HT-29 (cell line): ENCODE measurements around the gene ZNF12. TPM values are rescaled to one million over a fixed set of nuclear protein-coding genes. Genes with fewer than 3 reads are reported as not detected.
"Not testable (repeated sequence)": the region's sequence is repeated elsewhere in the genome, so short reads cannot be mapped to it uniquely, and the experiment has no call there.

Experiments used
- DNase-seq: peaks from one replicate; pipeline ENCODE4 v3.0.0-alpha.2; 2015; ENCODE audit warnings: low spot score
- total RNA-seq: library from RNA; depleted of rRNA; stranded (reverse); fragments of >200 nt; shearing (Covaris generic); gene quantifications from 2 replicates; pipeline ENCODE4 v1.2.3, GENCODE V29; 2014; rRNA removed

ZNF12 gene
- total RNA-seq = 17.2 and 22.5 TPM in 2 replicates

- DNase-seq = peak; percentile 96
These were observed at the start of gene ZNF12 for GRCh38 chr7:6706666-6707407. Gene ZNF12, minus strand, starts transcription at chr7:6706947. Its CDS starts 1,774 bp downstream, at chr7:6705173.

DNA sequence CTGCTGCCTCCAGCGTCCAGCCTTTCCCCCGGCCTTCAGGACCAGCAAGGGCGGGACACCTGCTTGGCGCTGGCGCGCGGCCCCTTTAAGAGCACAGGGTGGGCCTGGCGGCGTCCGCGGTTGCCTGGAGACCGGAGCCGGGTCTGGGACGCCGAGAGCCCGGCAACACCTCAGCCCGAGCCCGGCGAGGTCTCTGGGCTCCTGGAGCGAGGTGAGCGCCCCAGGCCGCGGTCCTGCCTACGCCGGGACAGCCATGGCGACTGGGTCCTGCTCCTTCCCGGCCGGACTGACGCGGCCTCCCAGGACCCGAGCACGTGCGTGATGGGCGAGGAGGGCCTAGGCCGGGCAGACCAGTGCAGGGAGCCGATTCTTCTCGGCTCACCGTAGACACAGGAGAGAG, 47.2 kb upstream of the ZNF12 start, which contains the start of gene RSPH10B2:
RSPH10B2 (plus strand) TSS at position 140 of the 400 bp plus-strand sequence. CDS start 3,575 bp downstream, outside the sequence.
- peak; percentile 3 for DNase-seq

- not testable (repeated sequence) for DNase-seq
These were observed 43.4 kb upstream of the ZNF12 start for GRCh38 chr7:6750173-6750572.

GRCh38 chr7:6749335-6749734, 42.6 kb upstream of the ZNF12 start:
- not testable (repeated sequence) for DNase-seq

DNA sequence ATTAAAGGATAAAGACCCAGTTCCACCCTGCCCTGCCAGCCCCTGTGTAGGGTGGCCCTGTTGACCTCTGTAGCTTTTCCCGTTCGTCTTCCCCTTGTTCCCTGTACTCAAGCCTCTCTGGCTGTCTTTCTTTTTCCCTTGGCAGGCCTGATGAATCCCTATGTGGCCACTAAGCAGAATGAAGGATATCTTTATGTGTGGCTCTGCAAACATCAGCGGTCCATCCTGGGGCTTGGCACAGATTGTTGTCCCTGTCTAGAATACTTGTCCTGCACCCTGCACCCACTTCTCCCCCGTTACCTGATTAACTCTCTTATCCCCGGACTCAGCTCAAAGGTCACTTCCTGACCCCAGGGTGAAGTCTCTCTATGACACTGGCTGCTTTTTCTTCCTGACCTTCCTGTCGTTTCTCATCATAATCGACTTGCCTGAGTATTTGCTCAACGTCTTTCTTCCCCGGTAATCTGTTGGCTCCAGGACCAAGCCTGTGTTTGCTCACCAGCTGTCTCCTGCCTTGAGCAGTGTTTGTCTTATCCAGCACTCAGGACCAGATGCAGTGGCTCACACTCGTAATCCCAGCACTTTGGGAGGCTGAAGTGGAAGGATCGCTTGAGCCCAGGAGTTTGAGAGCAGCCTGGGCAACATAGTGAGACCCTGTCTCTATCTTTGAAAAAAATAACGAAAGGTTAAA, 37.8 kb upstream of the ZNF12 start:
- not testable (repeated sequence) for DNase-seq

DNA sequence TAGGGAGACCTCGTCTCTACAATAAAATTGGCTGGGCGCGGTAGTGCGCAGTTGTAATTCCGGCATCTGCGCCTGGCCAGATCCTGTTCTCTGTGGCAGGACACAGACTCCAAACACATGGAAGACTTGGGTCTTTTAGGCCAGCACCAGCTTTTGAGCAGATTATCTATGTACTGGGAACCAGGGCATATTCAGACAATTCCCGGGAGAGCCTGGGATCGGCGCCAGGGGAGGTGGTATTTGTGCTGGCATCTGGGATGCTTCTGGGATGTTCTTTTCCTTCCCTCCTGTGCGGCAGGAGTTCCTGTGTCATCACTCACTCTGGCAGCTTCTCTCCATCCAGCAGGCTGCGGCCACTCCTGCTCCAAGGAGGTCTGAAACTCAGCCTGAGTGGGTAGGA, 31.7 kb upstream of the ZNF12 start:
- not testable (repeated sequence) for DNase-seq

DNA sequence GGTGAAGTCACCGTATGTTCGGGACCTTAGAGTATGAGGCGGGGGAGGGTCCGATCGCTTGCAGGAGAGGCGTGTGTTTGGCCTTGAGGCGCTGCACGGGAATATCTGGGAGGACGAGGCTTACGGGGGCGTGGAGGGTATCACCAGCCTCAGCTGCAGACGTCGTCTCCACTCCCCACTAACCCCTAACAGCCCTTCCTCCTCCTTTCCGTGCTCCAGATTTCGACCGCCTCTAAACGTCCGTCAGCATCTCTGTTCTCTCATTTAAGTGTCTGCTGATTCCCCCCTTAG, 23.5 kb upstream of the ZNF12 start:
- DNase-seq = no peak

GRCh38 chr7:6729492-6730342, 23.0 kb upstream of the ZNF12 start:
- DNase-seq = peak; percentile 90

DNA sequence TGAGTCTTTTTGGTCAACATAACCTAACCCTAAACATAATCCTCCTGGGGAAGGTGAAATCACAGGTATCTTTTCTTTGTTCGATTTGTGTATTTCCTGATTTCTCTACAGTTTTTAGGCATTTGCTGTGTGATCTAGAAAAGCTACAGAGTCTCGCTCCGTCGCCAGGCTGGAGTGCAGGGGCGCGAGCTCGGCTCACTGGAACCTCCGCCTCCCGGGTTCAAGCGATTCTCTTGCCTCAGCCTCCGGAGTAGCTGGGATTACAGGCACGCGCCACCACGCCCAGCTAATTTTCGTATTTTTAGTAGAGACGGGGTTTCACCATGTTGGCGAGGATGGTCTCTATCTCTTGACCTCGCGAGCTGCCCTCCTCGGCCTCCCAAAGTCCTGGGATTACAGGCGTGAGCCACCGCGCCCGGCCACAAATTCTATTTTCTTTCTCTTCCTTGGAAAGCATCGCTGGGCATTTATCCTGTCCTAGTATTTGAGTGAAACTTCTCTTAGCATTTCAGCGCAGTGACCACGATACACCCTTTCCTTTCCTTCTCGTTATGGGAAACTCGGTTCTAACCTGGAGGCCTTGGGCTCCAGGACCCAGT, 22.2 kb upstream of the ZNF12 start:
- DNase-seq = not testable (repeated sequence)

GRCh38 chr7:6727663-6728062, 20.9 kb upstream of the ZNF12 start:
- DNase-seq = no peak

- not testable (repeated sequence) for DNase-seq
These were observed 19.6 kb upstream of the ZNF12 start for GRCh38 chr7:6726341-6726740.

- no peak for DNase-seq
These were observed 18.3 kb upstream of the ZNF12 start for GRCh38 chr7:6725003-6725402.

DNA sequence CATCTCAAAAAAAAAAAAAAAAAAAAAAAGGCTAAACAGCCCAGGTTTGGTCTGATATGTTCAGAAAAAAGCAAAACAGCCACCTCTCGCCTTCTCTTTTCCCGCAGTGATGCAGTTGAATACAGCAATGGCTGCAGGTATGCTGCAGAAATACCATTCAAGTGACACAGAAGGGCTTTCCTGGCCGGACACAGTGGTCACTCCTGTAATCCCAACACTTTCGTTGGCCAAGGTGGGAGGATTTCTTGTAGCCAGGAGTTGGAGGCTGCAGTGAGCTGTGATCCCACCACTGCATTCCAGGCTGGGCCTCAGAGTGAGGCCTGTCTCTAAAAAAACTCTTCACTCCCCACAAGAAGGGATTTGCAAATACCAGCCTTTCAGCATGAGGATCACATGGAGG, 17.6 kb upstream of the ZNF12 start:
- DNase-seq = not testable (repeated sequence)

GRCh38 chr7:6718124-6718523, 11.4 kb upstream of the ZNF12 start:
- DNase-seq = no peak

DNA sequence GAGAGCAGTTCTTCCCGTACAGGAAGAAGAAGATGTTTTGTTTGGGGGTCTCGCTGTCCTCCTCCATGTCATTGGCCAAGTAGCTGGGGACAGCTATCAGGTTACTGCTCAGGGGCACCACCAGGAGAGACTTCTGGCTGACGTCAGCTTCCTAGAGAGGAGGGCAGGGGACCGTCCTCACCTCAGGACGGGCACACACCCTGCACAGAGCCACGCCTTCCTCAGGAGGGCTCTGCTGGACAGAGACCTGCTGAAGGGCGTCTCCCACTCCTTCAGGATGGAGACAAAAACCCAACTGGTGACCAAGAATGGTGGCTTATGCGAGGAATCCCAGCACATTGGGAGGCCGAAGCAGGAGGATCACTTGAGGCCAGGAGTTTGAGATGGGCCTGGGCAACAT, 9.2 kb upstream of the ZNF12 start:
- DNase-seq = not testable (repeated sequence)

- no peak for DNase-seq
These were observed 7.6 kb upstream of the ZNF12 start for GRCh38 chr7:6714360-6714759.

DNA sequence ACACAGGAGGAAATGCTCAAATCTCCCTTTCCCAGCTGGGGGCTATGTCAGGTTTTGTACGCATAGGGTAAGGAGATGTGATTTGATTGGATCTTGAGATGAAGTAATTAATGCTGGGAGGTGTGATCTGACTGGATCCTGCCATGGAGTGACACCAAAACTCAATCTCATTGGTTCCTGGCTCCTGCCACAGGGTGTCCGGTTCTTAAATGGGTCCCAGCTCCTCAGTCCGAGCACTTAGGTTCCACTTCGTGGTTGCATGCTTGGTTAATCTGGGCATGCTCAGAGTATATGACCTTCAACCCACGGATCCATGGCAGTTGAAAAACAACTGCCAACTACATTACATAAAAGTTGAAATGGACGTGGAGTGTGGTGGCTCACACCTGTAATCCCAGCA, 3.1 kb upstream of the ZNF12 start:
- DNase-seq = peak; percentile 22

- DNase-seq = no peak
These were observed 1.6 kb upstream of the ZNF12 start for GRCh38 chr7:6708304-6708703.

DNA sequence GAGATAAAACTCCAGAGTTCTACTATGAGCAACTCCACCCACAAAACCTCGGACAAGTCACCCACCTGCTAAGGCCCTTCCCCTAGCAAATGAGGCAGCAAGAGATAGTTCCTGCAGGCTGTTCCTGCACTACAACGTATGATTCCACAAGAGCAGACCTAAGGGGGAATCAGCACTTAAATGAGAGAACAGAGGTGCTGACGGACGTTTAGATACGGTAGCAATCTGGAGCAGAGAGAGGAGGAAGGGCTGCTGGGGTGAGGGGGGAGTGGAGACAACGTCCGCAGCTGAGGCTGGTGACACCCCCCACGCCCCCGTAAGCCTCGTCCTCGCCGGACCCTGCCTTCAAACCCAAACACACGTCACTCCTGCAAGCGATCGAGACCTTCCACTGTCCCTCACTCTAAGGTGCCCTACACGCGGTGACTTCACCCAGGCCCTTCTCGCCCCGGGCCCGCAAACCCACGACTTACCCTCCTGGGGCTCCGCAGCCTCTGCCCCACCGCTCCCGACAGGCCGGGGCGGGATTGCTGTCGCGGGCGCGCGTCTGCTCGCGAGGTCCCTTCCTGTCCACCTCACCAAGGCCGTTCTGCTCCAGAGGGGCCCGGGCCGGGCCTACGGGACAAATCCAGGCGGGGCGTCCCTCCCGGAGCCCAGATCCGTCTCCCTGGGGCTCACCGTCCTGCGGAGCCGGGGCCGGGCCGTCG, 635 bp downstream of the ZNF12 start:
- DNase-seq = peak; percentile 45

DNA sequence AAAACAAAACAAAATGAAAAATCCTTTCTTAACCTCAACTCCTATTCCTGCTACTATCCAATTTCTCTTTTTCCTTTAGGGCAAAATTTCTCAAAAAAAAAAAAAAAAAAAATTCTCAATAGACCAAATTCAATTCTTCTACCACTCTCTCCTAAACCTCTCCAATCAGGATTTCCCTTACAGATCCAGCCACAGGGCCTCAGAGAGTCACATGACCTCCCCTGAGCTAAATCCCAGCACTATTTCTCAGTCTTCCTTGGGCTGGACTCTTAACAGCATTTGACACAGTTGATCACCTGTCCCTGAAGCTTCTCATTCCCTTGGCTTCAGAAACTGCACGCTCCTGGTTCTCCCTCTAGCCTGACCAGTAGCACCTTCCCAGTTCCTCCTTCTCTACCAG, 4.9 kb downstream of the ZNF12 start:
- no peak for DNase-seq

GRCh38 chr7:6700793-6701192, 6.0 kb downstream of the ZNF12 start:
- DNase-seq = no peak
